Stomach (tissue), 9 donors: ENCODE data around the gene EDIL3. TPM values are rescaled to one million over a fixed set of nuclear protein-coding genes. Genes with fewer than 3 reads are reported as not detected.

ENCODE experiments used
- DNase-seq, 2 donors: peaks; one replicate each; pipeline versions ENCODE4 v3.0.0 to v3.0.0-alpha.2; 2013 to 2019
- H3K27ac ChIP-seq, 5 donors: fragments of 200-600 bp in 4 of 5; sonication (generic) in 4 of 5; one replicate each; pipeline ENCODE4 v1.5.1; 2013 to 2019; ENCODE audit warnings: mild to moderate bottlenecking in 1 of 5, moderate library complexity in 1 of 5
- H3K27me3 ChIP-seq, 3 donors: fragments of 200-600 bp; sonication (generic); one replicate each; pipeline ENCODE4 v1.5.1; 2017 to 2019; ENCODE audit warnings: mixed run types in 1 of 3
- H3K36me3 ChIP-seq, 4 donors: fragments of 200-600 bp; sonication (generic); 1 replicate in 3 of 4; 2 replicates in 1 of 4; pipeline ENCODE4 v1.5.1; 2016 to 2019
- H3K4me1 ChIP-seq, 4 donors: fragments of 200-600 bp; sonication (generic); one replicate each; pipeline ENCODE4 v1.5.1; 2016 to 2019
- H3K4me3 ChIP-seq, 4 donors: fragments of 200-600 bp; sonication (generic) in 3 of 4; one replicate each; pipeline ENCODE4 v1.5.1; 2016 to 2019; ENCODE audit warnings: mild to moderate bottlenecking in 1 of 4
- H3K9me3 ChIP-seq, 4 donors: fragments of 200-600 bp; sonication (generic); one replicate each; pipeline ENCODE4 v1.5.1; 2016 to 2019
- EP300 ChIP-seq: sonication (generic); formaldehyde crosslinking; IDR thresholded peaks from one replicate; pipeline ENCODE4 v1.6.1; 2017; ENCODE audit warnings: antibody characterized with exemption
- POLR2A ChIP-seq, 4 donors: fragments of 450-650 bp; IDR thresholded peaks; one replicate each; pipeline ENCODE4 v1.6.1; 2016; ENCODE audit warnings: antibody characterized with exemption in 4 of 4, control low read depth in 2 of 4, mild to moderate bottlenecking in 1 of 4, moderate library complexity in 1 of 4
- POLR2AphosphoS5 ChIP-seq, 3 donors: sonication (generic); formaldehyde crosslinking; IDR thresholded peaks; one replicate each; pipeline ENCODE4 v1.6.1; 2016; ENCODE audit warnings: antibody characterized with exemption in 3 of 3
- WGBS, 5 donors: extraction: QIAGEN DNeasy Blood & Tissue Kit in 3 of 5; methylation state at CpG; one replicate each; pipeline versions ENCODE4 v1.1.5 to v1.1.7; 2013 to 2018; 5-methylcytosine and 5-hydroxymethylcytosine counted together
- intact Hi-C: fragments of 100-400 bp; cut with DNase I; formaldehyde crosslinking; loops from one replicate; pipeline ENCODE4 v1.15.1; 2023; ENCODE audit warnings: low total_unique reads
- polyA plus RNA-seq, 3 donors: library from polyadenylated mRNA; stranded (reverse); fragments of 200-250 nt; gene quantifications; one replicate each; pipeline ENCODE4 v1.2.3, GENCODE V29; 2013
- total RNA-seq, 5 donors: library from RNA; depleted of rRNA; stranded (reverse); fragments of >200 nt; gene quantifications; one replicate each; pipeline versions ENCODE4 v1.1.0 to v1.2.3, GENCODE V29; 2014 to 2016
- TF ChIP-seq, protein P1 (sequence below), 7 experiments: fragments of 450-650 bp in 4 of 7; fragments of 200-600 bp in 3 of 7; sonication (generic) in 3 of 7; IDR thresholded peaks; one replicate each; pipeline ENCODE4 v1.5.1; 2016 to 2019; ENCODE audit warnings: antibody characterized with exemption in 7 of 7, control low read depth in 2 of 7, mild to moderate bottlenecking in 1 of 7
- donor health status: healthy with polysubstance abuse.
- donor health status: Bipolar disorder and iron deficiency.
- donor health status: healthy.

EDIL3 gene
- total and polyA plus RNA-seq, 8 donors: 2.3 to 75.0 (median 14.4) TPM

DNA sequence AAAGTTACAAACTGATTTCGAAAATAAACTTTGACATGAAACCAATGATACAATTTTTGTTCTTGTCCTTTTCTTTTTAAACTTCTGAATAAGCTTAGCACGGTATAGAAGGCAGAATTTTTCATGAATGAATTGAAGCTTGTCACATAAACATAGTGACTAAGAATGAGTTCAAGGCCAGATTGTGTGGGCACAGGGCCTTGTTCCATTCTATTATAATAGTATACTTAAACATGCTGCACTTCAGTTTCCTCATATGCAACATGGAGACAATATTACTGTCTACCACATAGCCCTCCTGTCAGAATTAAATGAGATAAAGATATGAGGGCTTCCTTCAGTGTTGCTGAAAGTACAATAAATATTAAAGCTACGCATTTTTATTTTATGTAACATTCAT, 459.8 kb downstream of the EDIL3 start:
- Histone ChIP-seq H3K4me3 (no peak overlapping the region), H3K36me3 (no peaks in the 10 kb centered on the region), H3K4me1 (no peaks in the 10 kb centered on the region), H3K9me3 (peaks cover 0 to 6% (median 3%) of the 10 kb centered on the region in 4 donors), H3K27me3 (no peaks in the 10 kb centered on the region), H3K27ac (no peak overlapping the region)
- WGBS, 5 donors: 81 to 90% (median 87%) methylated on average over 3 of the region's 3 CpGs
- no peak for DNase-seq
- intact Hi-C loops: no loop called here
- TF ChIP-seq, protein P1, sequence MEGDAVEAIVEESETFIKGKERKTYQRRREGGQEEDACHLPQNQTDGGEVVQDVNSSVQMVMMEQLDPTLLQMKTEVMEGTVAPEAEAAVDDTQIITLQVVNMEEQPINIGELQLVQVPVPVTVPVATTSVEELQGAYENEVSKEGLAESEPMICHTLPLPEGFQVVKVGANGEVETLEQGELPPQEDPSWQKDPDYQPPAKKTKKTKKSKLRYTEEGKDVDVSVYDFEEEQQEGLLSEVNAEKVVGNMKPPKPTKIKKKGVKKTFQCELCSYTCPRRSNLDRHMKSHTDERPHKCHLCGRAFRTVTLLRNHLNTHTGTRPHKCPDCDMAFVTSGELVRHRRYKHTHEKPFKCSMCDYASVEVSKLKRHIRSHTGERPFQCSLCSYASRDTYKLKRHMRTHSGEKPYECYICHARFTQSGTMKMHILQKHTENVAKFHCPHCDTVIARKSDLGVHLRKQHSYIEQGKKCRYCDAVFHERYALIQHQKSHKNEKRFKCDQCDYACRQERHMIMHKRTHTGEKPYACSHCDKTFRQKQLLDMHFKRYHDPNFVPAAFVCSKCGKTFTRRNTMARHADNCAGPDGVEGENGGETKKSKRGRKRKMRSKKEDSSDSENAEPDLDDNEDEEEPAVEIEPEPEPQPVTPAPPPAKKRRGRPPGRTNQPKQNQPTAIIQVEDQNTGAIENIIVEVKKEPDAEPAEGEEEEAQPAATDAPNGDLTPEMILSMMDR (IDR thresholded peaks at IDR 0.05): no peak
- TF ChIP-seq EP300 (no peak), POLR2AphosphoS5 (IDR thresholded peaks at IDR 0.05) (no peak), POLR2A (IDR thresholded peaks at IDR 0.05) (no peak)

DNA sequence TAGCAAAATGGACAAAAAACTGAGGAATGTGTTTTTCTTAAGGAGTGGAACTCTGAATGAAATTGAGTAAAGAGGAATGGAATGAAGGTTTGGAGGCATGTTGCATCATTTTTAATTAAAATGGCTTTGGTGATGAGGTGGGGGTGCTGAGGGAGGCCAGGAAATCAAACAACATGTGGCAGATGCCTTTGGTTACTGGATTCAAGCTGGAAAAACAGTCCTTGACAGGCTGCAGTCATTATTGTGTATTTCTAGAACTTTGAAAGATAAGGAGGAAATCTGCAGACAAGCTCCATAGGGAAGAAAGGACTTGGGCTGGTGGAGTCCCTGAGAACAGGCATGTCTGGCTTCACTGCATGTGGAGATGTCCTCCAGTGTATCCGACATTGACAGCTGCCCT, 460.5 kb downstream of the EDIL3 start:
- no peak for DNase-seq
- no peaks in the 10 kb centered on the region for H3K27me3 ChIP-seq
- H3K4me3 ChIP-seq: no peak overlapping the region
- no peaks in the 10 kb centered on the region for H3K4me1 ChIP-seq
- TF ChIP-seq, protein P1 (IDR thresholded peaks at IDR 0.05): no peak
- no peak for TF ChIP-seq POLR2A (IDR thresholded peaks at IDR 0.05)
- TF ChIP-seq POLR2AphosphoS5 (IDR thresholded peaks at IDR 0.05): no peak
- no peak for TF ChIP-seq EP300
- H3K36me3 ChIP-seq: no peaks in the 10 kb centered on the region
- intact Hi-C loops: no loop called here
- WGBS, 5 donors: 77 to 91% (median 79%) methylated on average over 1 of the region's 1 CpG
- peaks cover 0 to 6% (median 3%) of the 10 kb centered on the region in 4 donors for H3K9me3 ChIP-seq
- H3K27ac ChIP-seq: no peak overlapping the region

GRCh38 chr5:83922699-83923098, 462.0 kb downstream of the EDIL3 start:
- WGBS, 5 donors: 85 to 98% (median 90%) methylated on average over 4 of the region's 4 CpGs
- intact Hi-C loops: no loop called here

GRCh38 chr5:83921666-83922193, 462.9 kb downstream of the EDIL3 start:
- Histone ChIP-seq H3K27me3 (no peaks in the 10 kb centered on the region), H3K27ac (no peak overlapping the region), H3K4me3 (no peak overlapping the region), H3K4me1 (no peaks in the 10 kb centered on the region), H3K36me3 (no peaks in the 10 kb centered on the region), H3K9me3 (peaks cover 0 to 6% (median 3%) of the 10 kb centered on the region in 4 donors)
- TF ChIP-seq, protein P1 (IDR thresholded peaks at IDR 0.05): no peak
- no peak for TF ChIP-seq POLR2AphosphoS5 (IDR thresholded peaks at IDR 0.05)
- TF ChIP-seq EP300: no peak
- TF ChIP-seq POLR2A (IDR thresholded peaks at IDR 0.05): no peak
- 68 to 80% (median 70%) methylated on average over 5 of the region's 5 CpGs for WGBS, 5 donors
- DNase-seq: no peak
- intact Hi-C loops: no loop called here

More at GRCh38 chr5:83922699-83923098, 462.0 kb downstream of the EDIL3 start:
- Histone ChIP-seq H3K4me1 (no peaks in the 10 kb centered on the region), H3K9me3 (peaks cover 0 to 6% (median 3%) of the 10 kb centered on the region in 4 donors), H3K36me3 (no peaks in the 10 kb centered on the region), H3K27me3 (no peaks in the 10 kb centered on the region), H3K27ac (no peak overlapping the region), H3K4me3 (no peak overlapping the region)
- DNase-seq: no peak
- no peak for TF ChIP-seq POLR2AphosphoS5 (IDR thresholded peaks at IDR 0.05)
- TF ChIP-seq, protein P1 (IDR thresholded peaks at IDR 0.05): no peak
- no peak for TF ChIP-seq POLR2A (IDR thresholded peaks at IDR 0.05)
- TF ChIP-seq EP300: no peak
